HL-60/S4 (cell line): ENCODE results near the gene PRKG1.

ENCODE experiments used
- in situ Hi-C: fragments of 300-500 bp; cut with MboI; formaldehyde crosslinking; loops from 2 replicates; pipeline ENCODE4 v1.14.3; 2022; ENCODE audit warnings: low sequenced_read_pairs

PRKG1 gene

GRCh38 chr10:51852297-51852696 lies 778.0 kb downstream of the PRKG1 start:
- in situ Hi-C loops = no loop called here

- in situ Hi-C loops = no loop called here
These were observed 783.0 kb downstream of the PRKG1 start for GRCh38 chr10:51857305-51857704.

GRCh38 chr10:51860257-51860656 lies 786.0 kb downstream of the PRKG1 start:
- in situ Hi-C loops = no loop called here

GRCh38 chr10:51861051-51861450 lies 786.8 kb downstream of the PRKG1 start:
- in situ Hi-C loops = no loop called here

GRCh38 chr10:51861731-51862130 lies 787.4 kb downstream of the PRKG1 start:
- in situ Hi-C loops = no loop called here

GRCh38 chr10:51862149-51862548 lies 787.9 kb downstream of the PRKG1 start:
- in situ Hi-C loops = no loop called here

- in situ Hi-C loops = no loop called here
These were observed 793.7 kb downstream of the PRKG1 start for GRCh38 chr10:51867956-51868355.

GRCh38 chr10:51874131-51874530 lies 799.8 kb downstream of the PRKG1 start:
- in situ Hi-C loops = no loop called here

GRCh38 chr10:51875610-51876009 lies 801.3 kb downstream of the PRKG1 start:
- in situ Hi-C loops = no loop called here

- in situ Hi-C loops = no loop called here
These were observed 802.2 kb downstream of the PRKG1 start for GRCh38 chr10:51876503-51876902.

- in situ Hi-C loops = no loop called here
These were observed 802.7 kb downstream of the PRKG1 start for GRCh38 chr10:51876979-51877378.

GRCh38 chr10:51877636-51878035 lies 803.3 kb downstream of the PRKG1 start:
- in situ Hi-C loops = no loop called here

- in situ Hi-C loops = no loop called here
These were observed 804.4 kb downstream of the PRKG1 start for GRCh38 chr10:51878695-51879094.

- in situ Hi-C loops = no loop called here
These were observed 805.0 kb downstream of the PRKG1 start for GRCh38 chr10:51879238-51879637.

- in situ Hi-C loops = no loop called here
These were observed 806.9 kb downstream of the PRKG1 start for GRCh38 chr10:51881213-51881612.

- in situ Hi-C loops = no loop called here
These were observed 812.3 kb downstream of the PRKG1 start for GRCh38 chr10:51886438-51887068.

GRCh38 chr10:51888263-51888662 lies 814.0 kb downstream of the PRKG1 start:
- in situ Hi-C loops = no loop called here

- in situ Hi-C loops = no loop called here
These were observed 818.0 kb downstream of the PRKG1 start for GRCh38 chr10:51892313-51892712.

- in situ Hi-C loops = no loop called here
These were observed 818.8 kb downstream of the PRKG1 start for GRCh38 chr10:51892965-51893658.

- in situ Hi-C loops = no loop called here
These were observed 820.7 kb downstream of the PRKG1 start for GRCh38 chr10:51894771-51895578.

GRCh38 chr10:51896849-51897248 lies 822.6 kb downstream of the PRKG1 start:
- in situ Hi-C loops = no loop called here

GRCh38 chr10:51897560-51897959 lies 823.3 kb downstream of the PRKG1 start:
- in situ Hi-C loops = no loop called here
